HepG2 (cell line): ENCODE data around the gene PTGIS. TPM values are rescaled to one million over a fixed set of nuclear protein-coding genes. Genes with fewer than 3 reads are reported as not detected.

Experiments
- ARID4A ChIP-seq: sonication (generic); formaldehyde crosslinking; IDR thresholded peaks from 2 replicates; pipeline ENCODE4 v1.5.0; 2020; ENCODE audit warnings: mild to moderate bottlenecking, missing genetic modification reagents, borderline replicate concordance
- CEBPB ChIP-seq: IDR thresholded peaks from 2 replicates; pipeline ENCODE4 v1.6.1; 2011; ENCODE audit warnings: low read depth, low read length, improper control_type of control experiment, borderline replicate concordance
- CEBPG ChIP-seq: IDR thresholded peaks from 2 replicates; pipeline ENCODE4 v1.6.1; 2016
- CENPT ChIP-seq: sonication (generic); formaldehyde crosslinking; IDR thresholded peaks from 2 replicates; pipeline ENCODE4 v1.8.0; 2022; ENCODE audit warnings: low read depth, mild to moderate bottlenecking, moderate library complexity, missing genetic modification reagents
- CHD4 ChIP-seq: fragments of 200-600 bp; sonication (generic); IDR thresholded peaks from 2 replicates; pipeline ENCODE4 v1.7.0; 2017; ENCODE audit warnings: mild to moderate bottlenecking, low read length, borderline replicate concordance
- FOXO1 ChIP-seq: sonication (generic); formaldehyde crosslinking; IDR thresholded peaks from 2 replicates; pipeline ENCODE4 v1.4.0; 2020; ENCODE audit warnings: missing genetic modification reagents
- FOXP4 ChIP-seq: sonication (generic); formaldehyde crosslinking; IDR thresholded peaks from 2 replicates; pipeline ENCODE4 v1.4.0; 2020; ENCODE audit warnings: missing genetic modification reagents
- GATAD1 ChIP-seq: IDR thresholded peaks from 2 replicates; pipeline ENCODE4 v1.6.1; 2016; ENCODE audit warnings: missing genetic modification reagents, missing compliant biosample characterization
- GPBP1L1 ChIP-seq: sonication (generic); formaldehyde crosslinking; IDR thresholded peaks from 2 replicates; pipeline ENCODE4 v1.5.0; 2020; ENCODE audit warnings: mild to moderate bottlenecking, missing genetic modification reagents
- NBN ChIP-seq: fragments of 450-650 bp; conservative IDR thresholded peaks from 2 replicates; pipeline ENCODE4 v1.6.1; 2017
- NPAS2 ChIP-seq: sonication (generic); formaldehyde crosslinking; IDR thresholded peaks from 2 replicates; pipeline ENCODE4 v1.8.0; 2022; ENCODE audit warnings: mild to moderate bottlenecking, missing genetic modification reagents, borderline replicate concordance
- SAP130 ChIP-seq: IDR thresholded peaks from 2 replicates; pipeline ENCODE4 v1.6.1; 2016; ENCODE audit warnings: low read depth
- ZBTB7B ChIP-seq: sonication (generic); formaldehyde crosslinking; IDR thresholded peaks from 2 replicates; pipeline ENCODE4 v1.4.0; 2020; ENCODE audit warnings: missing genetic modification reagents
- ZFP1 ChIP-seq: IDR thresholded peaks from 2 replicates; pipeline ENCODE4 v1.6.1; 2016
- ZFP41 ChIP-seq: sonication (generic); formaldehyde crosslinking; IDR thresholded peaks from 2 replicates; pipeline ENCODE4 v1.4.0; 2020; ENCODE audit warnings: mild to moderate bottlenecking, missing genetic modification reagents, borderline replicate concordance
- ZNF136 ChIP-seq: sonication (generic); formaldehyde crosslinking; IDR thresholded peaks from 2 replicates; pipeline ENCODE4 v1.8.1; 2022; ENCODE audit warnings: low read depth, mild to moderate bottlenecking, moderate library complexity, missing genetic modification reagents
- ZNF234 ChIP-seq: sonication (generic); formaldehyde crosslinking; conservative IDR thresholded peaks from 2 replicates; pipeline ENCODE4 v1.5.1; 2020; ENCODE audit warnings: mild to moderate bottlenecking, missing genetic modification reagents
- ZNF276 ChIP-seq: sonication (generic); formaldehyde crosslinking; IDR thresholded peaks from 2 replicates; pipeline ENCODE4 v1.4.0; 2020; ENCODE audit warnings: mild to moderate bottlenecking, low read depth, missing genetic modification reagents
- ZNF878 ChIP-seq: sonication (generic); formaldehyde crosslinking; IDR thresholded peaks from 2 replicates; pipeline ENCODE4 v1.8.1; 2023; ENCODE audit warnings: mild to moderate bottlenecking, missing genetic modification reagents, moderate library complexity
- ZSCAN22 ChIP-seq: sonication (generic); formaldehyde crosslinking; IDR thresholded peaks from 2 replicates; pipeline ENCODE4 v1.4.0; 2020; ENCODE audit warnings: mild to moderate bottlenecking, missing genetic modification reagents
- polyA plus RNA-seq, 8 experiments: library from polyadenylated mRNA; depleted of rRNA in 3 of 8; stranded (reverse) in 7 of 8; unstranded in 1 of 8; fragments of >200 nt; fragmentation: Illumina TruSeq in 4 of 8; extraction: Trizol in 4 of 8; gene quantifications; 2 replicates each; pipeline versions ENCODE4 v1.2.1 to v1.2.3, GENCODE V29; 2011 to 2016; ENCODE audit warnings: low read depth in 4 of 8, missing spikeins in 1 of 8, mixed read lengths in 1 of 8; ENCODE audit not compliant: insufficient read depth in 1 of 8
- total RNA-seq, 5 experiments: library from RNA; depleted of rRNA; stranded (reverse); fragments of >200 nt; fragmentation: Illumina TruSeq; extraction: Trizol; gene quantifications; 2 replicates each; pipeline ENCODE4 v1.2.3, GENCODE V29; 2016; ENCODE audit warnings: low read depth in 1 of 5

The PTGIS gene
- total and polyA plus RNA-seq, 2 of the 13 experiments (the other 11 are each of a cell fraction or from before 2014, with no cell fraction given): not detected

DNA sequence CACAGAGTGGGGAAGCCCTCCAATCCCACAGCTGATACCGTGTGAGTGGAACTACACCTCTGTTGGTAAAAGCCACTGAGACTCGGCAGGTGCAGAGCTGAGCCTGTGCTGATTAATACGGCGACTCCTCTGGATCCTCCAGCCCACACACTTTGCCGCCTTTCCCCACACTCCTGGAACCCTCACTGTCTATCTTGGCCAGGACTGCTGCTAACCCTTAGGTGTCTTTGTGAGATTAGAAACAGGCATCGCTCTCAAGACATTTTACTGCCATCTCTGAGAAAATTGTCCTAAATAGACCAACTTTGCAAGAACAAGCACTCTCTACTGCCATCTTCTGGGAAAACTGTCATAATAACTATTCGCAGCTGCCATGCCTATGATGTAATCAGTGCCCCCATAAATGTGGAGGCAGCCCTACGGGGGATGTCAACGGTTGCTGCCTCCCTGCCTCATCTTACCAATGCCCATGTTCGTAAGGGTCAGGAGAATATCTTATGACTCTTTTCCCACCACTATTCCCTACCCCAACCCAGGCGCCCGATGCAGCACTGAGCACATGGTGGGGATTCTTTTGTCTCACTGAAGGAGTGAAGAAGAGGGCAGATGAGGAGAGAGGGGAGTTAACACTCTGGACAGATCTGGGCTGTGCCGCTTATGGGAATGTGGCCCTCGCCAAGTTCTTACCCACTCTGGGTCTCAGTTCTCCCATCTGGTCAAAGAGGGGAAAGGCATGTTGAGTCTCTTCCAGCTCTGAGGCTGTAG lies 59.3 kb downstream of the PTGIS start (continued):
- 0 out of 2 replicates have a peak, but pooled peaks have one; percentile 33 for TF ChIP-seq ARID4A
- no peak; the same call in 1 of the 2 replicates for TF ChIP-seq ZNF136 (CRISPR knock-in tag)
- TF ChIP-seq ZNF878: no peak
- TF ChIP-seq CHD4: no peak
- TF ChIP-seq SAP130 (CRISPR knock-in tag): no peak
- no peak for TF ChIP-seq FOXP4 (CRISPR knock-in tag)
- no peak for TF ChIP-seq ZFP41 (CRISPR knock-in tag)
- TF ChIP-seq CEBPB: peak; percentile 89
- peak; percentile 92 for TF ChIP-seq CEBPG
- TF ChIP-seq GPBP1L1 (CRISPR knock-in tag): no peak
- TF ChIP-seq ZSCAN22 (CRISPR knock-in tag): no peak
- no peak for TF ChIP-seq ZFP1 (CRISPR knock-in tag)
- TF ChIP-seq NPAS2 (CRISPR knock-in tag): no peak
- no peak for TF ChIP-seq NBN
- peak; percentile 73; the same call in 1 of the 2 replicates for TF ChIP-seq ZBTB7B (CRISPR knock-in tag)
- TF ChIP-seq ZNF276 (CRISPR knock-in tag): no peak
- TF ChIP-seq CENPT (CRISPR knock-in tag): no peak
- TF ChIP-seq FOXO1 (CRISPR knock-in tag): no peak
- TF ChIP-seq GATAD1 (CRISPR knock-in tag): no peak
- no peak for TF ChIP-seq ZNF234
